NCI-H510A treated with DMSO at 0.1 percent for 48 hours (cell line): ENCODE data around the gene ASB18.

ENCODE experiments used
- DNase-seq: peaks from one replicate; lab custom pipeline; 2025; lab: John Stamatoyannopoulos, UW

ASB18 gene

DNA sequence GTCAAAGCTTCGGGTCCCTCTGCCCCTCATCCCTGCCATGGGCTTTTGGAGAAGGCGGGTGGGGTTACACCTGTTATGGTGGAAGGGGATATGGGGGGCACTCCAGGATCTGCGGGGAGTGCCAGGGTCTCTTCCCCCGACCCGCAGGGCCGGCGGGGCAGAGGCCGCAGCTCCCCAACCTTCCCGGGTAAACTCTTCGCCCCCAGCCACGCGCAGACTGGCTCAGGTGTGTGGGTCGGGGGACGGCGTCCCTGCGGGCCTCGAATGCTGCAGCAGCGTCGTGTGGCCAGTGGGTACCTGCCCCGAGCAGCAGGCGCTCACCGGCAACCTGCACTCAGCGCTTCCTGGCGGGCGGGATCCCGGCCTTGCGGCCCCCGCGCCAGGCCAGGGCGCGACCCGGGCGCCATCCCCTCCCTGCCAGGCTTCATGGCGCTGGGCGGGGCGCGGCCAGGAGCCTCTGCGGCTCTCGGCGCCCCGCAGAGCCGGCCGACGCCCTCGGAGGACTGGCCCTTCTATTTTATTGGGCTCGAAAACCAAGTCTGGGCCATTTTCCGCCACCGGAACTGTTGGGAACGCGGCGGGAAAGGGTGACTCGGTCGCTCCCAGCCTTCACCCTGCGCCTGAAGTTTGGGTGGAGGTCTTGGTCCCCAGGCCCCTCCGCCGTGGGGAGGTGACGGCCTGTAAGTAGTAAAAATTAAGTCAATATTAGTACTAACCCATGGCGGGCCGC lies 100.6 kb downstream of the ASB18 start:
- no peak for DNase-seq

DNA sequence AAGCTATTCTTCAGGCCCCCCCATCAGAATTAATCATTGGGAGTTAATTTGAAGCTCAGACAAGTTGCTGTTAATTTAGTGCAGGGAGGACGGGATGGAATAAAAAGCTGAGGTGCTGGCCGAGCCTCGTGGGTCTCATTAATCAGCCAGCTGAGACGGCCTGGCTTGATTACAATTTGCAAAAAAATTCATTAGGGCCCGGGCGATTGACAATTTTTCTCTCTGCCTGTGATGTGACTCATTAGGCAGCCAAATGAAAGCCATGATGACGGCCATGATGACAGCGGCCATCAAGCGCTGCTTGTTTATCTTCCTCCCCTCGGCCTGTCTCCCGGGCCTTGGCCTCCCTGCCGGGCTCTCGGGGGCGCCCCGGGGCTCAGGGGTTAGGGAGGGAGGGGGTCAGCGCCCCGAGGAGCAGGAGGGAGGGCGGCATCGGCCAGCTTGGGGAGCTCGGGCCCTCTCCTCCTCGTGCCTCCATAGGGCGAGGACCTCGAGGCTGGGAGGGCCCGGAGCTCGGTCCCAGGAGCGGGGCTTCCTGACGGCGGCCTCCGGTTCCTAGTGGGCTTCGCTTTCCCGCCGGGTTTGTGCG lies 101.2 kb downstream of the ASB18 start:
- DNase-seq, result no peak

- no peak for DNase-seq
These were observed 102.0 kb downstream of the ASB18 start for GRCh38 chr2:236162031-236162845.

DNA sequence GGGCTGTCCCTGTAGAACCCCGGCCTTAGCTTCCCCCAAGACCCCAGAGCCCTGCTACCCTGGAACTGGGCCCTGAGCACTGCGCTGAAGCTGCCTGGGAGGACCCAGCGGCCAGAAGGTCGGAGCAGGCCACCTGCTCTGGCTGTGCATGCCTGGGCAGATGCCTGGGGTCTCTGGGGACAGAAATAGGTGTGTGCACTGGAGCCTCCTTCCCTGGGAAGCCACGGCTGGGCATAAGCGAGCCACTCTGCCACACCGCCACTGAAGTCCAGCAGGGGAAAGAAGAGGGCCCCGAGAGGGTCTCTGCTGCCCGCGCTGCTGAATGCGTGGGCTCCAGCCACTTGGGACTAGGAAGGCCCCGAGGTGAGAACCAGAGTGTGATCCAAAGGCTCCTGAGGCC lies 102.7 kb downstream of the ASB18 start:
- no peak for DNase-seq

GRCh38 chr2:236161082-236161462 lies 103.1 kb downstream of the ASB18 start:
- DNase-seq, result no peak

DNA sequence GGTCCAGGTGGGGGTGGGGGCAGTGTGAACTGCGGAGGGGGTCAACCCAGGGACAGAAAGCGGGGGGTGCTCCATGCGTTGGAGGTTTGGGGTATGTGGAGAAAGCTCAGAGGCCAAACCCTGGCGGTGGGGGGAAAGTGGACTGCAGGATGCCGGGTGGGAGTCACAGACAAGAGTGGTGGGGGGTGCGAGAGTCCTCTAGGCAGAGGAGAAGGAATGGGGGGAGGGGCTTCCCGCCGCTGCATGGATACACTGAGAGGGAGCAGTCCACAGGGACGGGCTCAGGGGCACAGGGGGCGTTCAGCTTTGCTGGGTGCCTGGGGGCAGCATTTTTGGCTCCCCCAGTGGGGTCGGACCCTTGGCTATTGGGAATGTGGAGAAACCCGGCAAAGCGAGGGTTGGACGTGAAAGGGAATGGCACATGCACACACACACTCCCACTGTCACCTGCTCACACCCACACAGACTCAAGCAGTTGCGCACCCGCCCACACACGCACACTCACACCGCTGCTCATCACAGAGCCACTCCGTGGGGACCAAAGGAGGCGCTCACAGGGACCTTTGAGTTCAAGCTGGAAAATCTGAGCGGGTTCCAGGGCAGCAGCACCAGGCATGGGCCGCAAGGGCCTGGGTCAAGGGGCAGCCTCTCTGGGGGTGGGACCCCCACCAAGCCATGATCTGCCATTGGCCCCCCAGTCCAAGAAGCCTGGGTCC lies 103.7 kb downstream of the ASB18 start:
- no peak for DNase-seq

GRCh38 chr2:236159778-236160170 lies 104.4 kb downstream of the ASB18 start:
- DNase-seq, result no peak

DNA sequence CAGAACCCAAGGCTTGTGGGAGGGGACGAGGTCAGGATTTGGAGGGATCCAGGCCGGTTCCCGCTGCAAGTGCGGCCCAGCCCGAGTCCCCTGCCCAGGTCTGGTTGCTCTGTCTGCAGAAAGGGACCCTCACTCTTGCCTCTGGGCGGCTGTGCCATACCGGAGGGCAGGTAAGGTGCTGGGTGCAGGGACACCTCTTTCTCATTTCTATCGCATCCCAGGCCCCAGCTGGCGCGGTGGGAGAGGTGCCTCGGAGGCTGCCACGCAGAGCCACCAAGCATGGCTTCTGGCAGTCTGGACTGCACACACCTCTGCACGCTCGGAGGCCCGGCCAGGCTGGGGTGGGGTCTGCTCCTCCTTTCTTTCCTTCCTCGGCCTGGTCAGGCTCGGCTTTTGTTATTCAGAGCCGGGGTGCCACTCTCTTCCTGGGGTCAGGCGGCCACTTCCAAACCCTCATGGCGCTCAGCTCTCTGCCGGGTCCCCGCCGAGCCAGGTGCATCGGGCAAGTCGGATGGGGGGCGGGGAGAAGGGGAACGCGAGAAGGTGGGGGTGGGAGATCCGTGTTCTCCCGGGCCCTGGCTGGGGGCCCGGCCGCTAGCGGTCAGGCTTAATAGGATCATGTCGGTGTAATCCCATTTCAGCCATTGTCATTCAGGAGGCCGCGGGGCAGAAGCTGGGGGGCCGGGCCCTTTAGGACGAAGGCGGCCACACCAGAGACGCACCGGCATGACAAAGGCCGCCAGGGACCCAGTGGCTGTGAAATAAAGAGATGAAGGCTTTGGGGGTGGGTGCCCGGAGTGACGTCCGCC lies 105.0 kb downstream of the ASB18 start:
- no peak for DNase-seq

DNA sequence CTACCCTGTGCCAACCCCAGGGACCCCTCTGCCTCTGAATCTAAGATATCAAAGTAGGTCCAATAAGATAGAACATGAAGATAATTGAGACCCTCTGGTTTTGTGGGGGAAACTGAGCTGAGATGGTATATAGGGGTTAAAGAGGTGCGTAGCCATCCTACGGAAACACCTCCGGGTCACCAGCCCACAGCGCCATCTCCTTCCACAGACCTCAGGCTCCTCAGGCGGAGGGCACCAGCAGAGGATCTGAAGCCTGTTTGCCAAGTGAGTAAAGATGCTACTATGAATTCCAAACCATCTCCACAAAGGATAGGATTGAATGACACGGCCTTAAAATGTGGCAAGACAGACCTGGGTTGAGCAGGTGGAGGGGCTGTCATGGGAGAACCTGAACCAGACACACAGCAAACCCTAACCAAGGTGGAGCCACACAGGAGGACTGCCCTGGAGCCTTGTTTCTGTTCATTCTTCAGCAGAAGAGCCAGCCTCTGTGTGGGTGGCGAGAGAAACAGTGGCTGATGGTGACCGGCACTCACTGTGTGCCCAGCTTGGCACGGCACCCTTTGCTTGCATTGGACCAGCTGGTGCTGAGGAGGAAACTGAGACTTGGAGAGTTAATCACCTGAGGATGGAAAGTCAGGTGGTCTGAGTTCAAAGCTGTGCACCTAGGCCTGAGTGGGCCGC lies 106.2 kb downstream of the ASB18 start:
- DNase-seq, result no peak

- DNase-seq, result no peak
These were observed 106.8 kb downstream of the ASB18 start for GRCh38 chr2:236157366-236157765.

- no peak for DNase-seq
These were observed 107.4 kb downstream of the ASB18 start for GRCh38 chr2:236156860-236157194.

DNA sequence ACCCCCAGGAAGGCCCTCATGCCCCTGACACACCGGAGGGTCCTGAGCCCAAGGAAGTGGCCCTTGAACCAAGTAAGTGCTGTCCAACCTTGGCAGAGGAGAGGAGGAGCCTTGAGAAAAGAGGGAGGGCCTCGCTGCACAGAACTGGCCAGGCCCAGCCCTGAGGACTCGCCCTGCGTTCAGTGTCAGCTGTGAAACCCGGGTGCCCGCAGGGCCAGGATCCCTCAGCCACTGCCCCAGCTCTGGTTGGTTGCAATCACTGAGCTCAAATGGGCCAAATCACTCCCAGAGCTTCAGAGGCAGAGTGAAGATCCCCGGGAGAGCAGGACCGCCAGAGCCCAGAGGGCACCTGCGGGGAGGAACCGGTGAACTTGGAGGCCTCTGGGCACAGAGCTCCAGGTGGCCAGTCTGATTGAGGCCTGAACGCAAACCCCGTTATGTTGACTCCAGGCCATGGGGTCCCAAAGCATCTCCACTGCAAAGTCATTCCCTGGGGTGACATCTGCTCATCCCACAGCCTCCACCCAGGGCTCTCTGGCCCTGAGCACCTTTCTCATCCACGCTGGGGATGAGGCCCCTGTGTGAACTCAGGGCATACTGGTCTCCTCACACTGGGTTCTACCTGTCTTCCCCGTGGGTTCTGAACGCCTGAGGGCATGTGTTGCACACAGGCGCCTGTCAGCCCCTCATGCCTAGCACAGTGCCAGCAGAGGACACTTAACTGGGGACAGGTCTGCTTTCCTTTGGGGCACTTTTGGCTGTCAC lies 107.9 kb downstream of the ASB18 start:
- no peak for DNase-seq

GRCh38 chr2:236155406-236155805 lies 108.8 kb downstream of the ASB18 start:
- DNase-seq, result no peak

DNA sequence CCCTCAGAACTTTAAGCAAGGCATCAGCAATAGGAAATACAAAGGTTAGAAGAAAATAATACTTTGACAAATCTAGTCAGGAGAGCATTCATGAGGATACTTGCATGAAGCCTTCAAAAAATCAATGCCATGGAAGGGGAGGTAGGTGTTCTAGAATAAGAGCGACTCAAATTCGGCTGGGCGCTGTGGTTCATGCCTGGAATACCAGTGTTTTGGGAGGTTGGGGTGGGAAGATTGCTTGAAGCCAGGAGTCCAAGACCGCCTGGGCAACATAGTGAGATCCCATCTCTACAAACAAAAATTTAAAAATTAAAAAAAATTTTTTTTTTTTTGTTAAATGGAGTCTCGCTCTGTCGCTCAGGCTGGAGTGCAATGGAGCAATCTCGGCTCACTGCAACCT lies 117.8 kb downstream of the ASB18 start:
- DNase-seq, result no peak

GRCh38 chr2:236143811-236144210 lies 120.4 kb downstream of the ASB18 start:
- DNase-seq, result no peak
